ENCODE results near the gene TMED1. TPM values are rescaled to one million over a fixed set of nuclear protein-coding genes. Genes with fewer than 3 reads are reported as not detected.

Gene TMED1
- total and polyA plus RNA-seq, 2 of the 8 experiments (the other 6 are each of a cell fraction or from before 2014, with no cell fraction given), result 26.9 to 31.9 TPM

- TF ChIP-seq TAF7 (optimal IDR thresholded peaks at IDR 0.05; ENCODE audit: borderline replicate concordance, low read depth, low read length) (no peak), MAX (IDR thresholded peaks at IDR 0.05) (peak; percentile 44; the same call in 1 of the 2 replicates), FOSL1 (IDR thresholded peaks at IDR 0.05; ENCODE audit: insufficient read depth, low read depth, low read length) (no peak)
Observed at GRCh38 chr19:10871711-10872545, 35.9 kb upstream of the TMED1 start (continued).
